LHCN-M2 (cell line): ENCODE results near the gene LRRC36. TPM values are rescaled to one million over a fixed set of nuclear protein-coding genes. Genes with fewer than 3 reads are reported as not detected.

ENCODE experiments used
- DNase-seq: peaks from one replicate; pipeline ENCODE4 v3.0.0-alpha.2; 2012; ENCODE audit warnings: low read depth
- total RNA-seq: library from RNA; depleted of rRNA; stranded (reverse); fragments of >200 nt; gene quantifications from 2 replicates; pipeline ENCODE4 v1.2.3, GENCODE V29; 2014

The LRRC36 gene
- total RNA-seq, 1 experiment from 2014 or later: not detected

GRCh38 chr16:67291461-67291860, 35.2 kb upstream of the LRRC36 start:
- DNase-seq: no peak

- no peak for DNase-seq
These were observed 32.4 kb upstream of the LRRC36 start for GRCh38 chr16:67294171-67294757.

GRCh38 chr16:67294938-67295361, 31.7 kb upstream of the LRRC36 start:
- DNase-seq: no peak

GRCh38 chr16:67296420-67296819, 30.2 kb upstream of the LRRC36 start:
- DNase-seq: peak; percentile 13

- no peak for DNase-seq
These were observed 28.3 kb upstream of the LRRC36 start for GRCh38 chr16:67298277-67298676.

GRCh38 chr16:67299269-67299668, 27.3 kb upstream of the LRRC36 start:
- DNase-seq: no peak

- DNase-seq: no peak
These were observed 25.4 kb upstream of the LRRC36 start for GRCh38 chr16:67301080-67301782.

- DNase-seq: no peak
These were observed 24.5 kb upstream of the LRRC36 start for GRCh38 chr16:67302076-67302475.

- DNase-seq: no peak
These were observed 23.6 kb upstream of the LRRC36 start for GRCh38 chr16:67302970-67303369.

- no peak for DNase-seq
These were observed 22.6 kb upstream of the LRRC36 start for GRCh38 chr16:67304020-67304419.

GRCh38 chr16:67305216-67306071, 21.2 kb upstream of the LRRC36 start:
- no peak for DNase-seq

GRCh38 chr16:67310561-67310960, 16.1 kb upstream of the LRRC36 start:
- no peak for DNase-seq

GRCh38 chr16:67311607-67312488, 14.8 kb upstream of the LRRC36 start:
- DNase-seq: peak; percentile 99

- DNase-seq: no peak
These were observed 13.9 kb upstream of the LRRC36 start for GRCh38 chr16:67312719-67313118.

- no peak for DNase-seq
These were observed 8.8 kb upstream of the LRRC36 start for GRCh38 chr16:67317853-67318252.

- DNase-seq: no peak
These were observed 522 bp upstream of the LRRC36 start for GRCh38 chr16:67326115-67326471.

GRCh38 chr16:67327743-67328142, 1.1 kb downstream of the LRRC36 start:
- no peak for DNase-seq

GRCh38 chr16:67329901-67330300, 3.3 kb downstream of the LRRC36 start:
- no peak for DNase-seq

GRCh38 chr16:67333315-67333714, 6.7 kb downstream of the LRRC36 start:
- DNase-seq: no peak

- DNase-seq: no peak
These were observed 9.5 kb downstream of the LRRC36 start for GRCh38 chr16:67336116-67336515.

GRCh38 chr16:67336648-67337047, 10.0 kb downstream of the LRRC36 start:
- DNase-seq: no peak

- peak; percentile 6 for DNase-seq
These were observed 12.8 kb downstream of the LRRC36 start for GRCh38 chr16:67339453-67339852.
